ENCODE measurements around the gene PNLIPRP2.

PNLIPRP2 gene

DNA sequence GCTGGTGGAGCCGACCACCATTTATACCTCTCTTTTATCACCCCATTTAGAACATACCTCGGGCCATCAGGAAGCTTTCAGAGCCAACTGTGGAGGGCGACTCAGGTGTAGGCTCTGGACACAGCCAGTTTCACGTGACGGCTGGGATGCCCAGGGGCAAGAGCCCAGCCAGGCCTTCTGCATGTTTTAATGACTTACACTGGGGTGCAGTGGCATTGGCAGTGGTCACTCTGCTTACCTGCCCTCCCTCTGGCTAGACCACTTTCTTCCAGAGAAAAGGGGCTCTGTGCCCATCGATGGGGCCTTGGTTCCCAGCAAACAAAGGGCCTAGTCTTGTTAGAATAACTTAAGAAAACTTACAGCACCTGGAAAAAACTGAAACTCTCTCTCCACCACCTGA is 50.0 kb downstream of the PNLIPRP2 start:
- DNase-seq (ENCODE audit: insufficient read length, low spot score) = no peak
- TF ChIP-seq, protein P1, sequence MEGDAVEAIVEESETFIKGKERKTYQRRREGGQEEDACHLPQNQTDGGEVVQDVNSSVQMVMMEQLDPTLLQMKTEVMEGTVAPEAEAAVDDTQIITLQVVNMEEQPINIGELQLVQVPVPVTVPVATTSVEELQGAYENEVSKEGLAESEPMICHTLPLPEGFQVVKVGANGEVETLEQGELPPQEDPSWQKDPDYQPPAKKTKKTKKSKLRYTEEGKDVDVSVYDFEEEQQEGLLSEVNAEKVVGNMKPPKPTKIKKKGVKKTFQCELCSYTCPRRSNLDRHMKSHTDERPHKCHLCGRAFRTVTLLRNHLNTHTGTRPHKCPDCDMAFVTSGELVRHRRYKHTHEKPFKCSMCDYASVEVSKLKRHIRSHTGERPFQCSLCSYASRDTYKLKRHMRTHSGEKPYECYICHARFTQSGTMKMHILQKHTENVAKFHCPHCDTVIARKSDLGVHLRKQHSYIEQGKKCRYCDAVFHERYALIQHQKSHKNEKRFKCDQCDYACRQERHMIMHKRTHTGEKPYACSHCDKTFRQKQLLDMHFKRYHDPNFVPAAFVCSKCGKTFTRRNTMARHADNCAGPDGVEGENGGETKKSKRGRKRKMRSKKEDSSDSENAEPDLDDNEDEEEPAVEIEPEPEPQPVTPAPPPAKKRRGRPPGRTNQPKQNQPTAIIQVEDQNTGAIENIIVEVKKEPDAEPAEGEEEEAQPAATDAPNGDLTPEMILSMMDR (IDR thresholded peaks at IDR 0.05; ENCODE audit: insufficient read depth, missing control alignments) = no peak
- FAIRE-seq = no peak

DNA sequence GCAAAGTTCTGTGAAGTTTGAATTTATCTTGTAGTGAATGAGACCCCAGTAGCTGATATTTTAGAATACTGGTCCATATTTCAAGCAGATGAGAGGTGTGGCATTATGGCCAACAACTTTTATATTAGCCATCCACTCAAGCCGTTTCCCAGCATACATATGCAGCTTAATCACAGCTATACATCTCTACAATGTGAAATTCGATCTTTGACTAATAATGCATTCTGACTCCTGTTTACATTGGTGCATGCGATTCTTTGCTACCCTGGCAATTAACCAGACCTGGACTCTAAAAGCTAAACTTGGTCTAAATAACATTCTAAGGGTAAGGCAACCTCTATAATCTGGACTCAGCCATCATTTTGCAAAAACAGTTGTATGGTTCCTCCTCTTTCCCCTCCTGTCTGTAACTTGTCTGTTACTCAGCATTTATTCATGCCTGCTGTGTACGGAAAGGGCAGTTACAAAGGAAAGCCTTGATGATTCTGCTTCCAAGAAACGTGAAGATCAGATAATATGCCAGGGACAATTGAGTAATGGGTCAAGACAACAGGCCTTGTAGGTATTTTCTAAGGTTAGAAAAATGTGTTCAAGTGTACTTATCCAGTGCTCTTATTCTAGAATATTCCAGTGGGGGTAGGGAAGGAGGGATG is 50.6 kb downstream of the PNLIPRP2 start:
- FAIRE-seq (no peak), DNase-seq (ENCODE audit: insufficient read length, low spot score) (no peak)
- TF ChIP-seq, protein P1 (IDR thresholded peaks at IDR 0.05; ENCODE audit: insufficient read depth, missing control alignments) = no peak

DNA sequence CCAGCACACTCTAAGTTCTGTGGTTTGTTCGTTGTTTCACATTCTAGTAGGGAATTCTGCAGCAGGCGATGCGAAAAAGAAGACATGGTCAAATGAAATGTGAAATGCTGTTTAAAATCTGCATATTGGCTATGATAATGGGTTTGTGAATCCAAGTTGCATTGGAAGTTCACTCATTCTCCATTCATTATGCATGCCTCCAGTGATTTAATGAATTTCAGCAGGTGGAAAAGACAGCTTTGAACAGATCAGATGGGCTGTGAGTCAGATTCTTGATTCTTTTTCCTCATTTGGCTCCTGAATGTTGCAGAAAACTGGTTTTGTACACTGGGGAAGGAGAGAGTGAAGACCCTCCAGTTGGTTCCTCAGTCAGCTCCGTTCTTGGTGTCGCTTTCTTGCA is 52.1 kb downstream of the PNLIPRP2 start:
- TF ChIP-seq, protein P1 (IDR thresholded peaks at IDR 0.05; ENCODE audit: insufficient read depth, missing control alignments) = no peak
- no peak for FAIRE-seq
- no peak for DNase-seq (ENCODE audit: insufficient read length, low spot score)

- DNase-seq (ENCODE audit: insufficient read length, low spot score) (no peak), FAIRE-seq (no peak)
- TF ChIP-seq, protein P1 (IDR thresholded peaks at IDR 0.05; ENCODE audit: insufficient read depth, missing control alignments) = no peak
Measured at GRCh38 chr10:116673866-116674265, 53.1 kb downstream of the PNLIPRP2 start.

GRCh38 chr10:116674901-116675423 is 54.2 kb downstream of the PNLIPRP2 start:
- FAIRE-seq (no peak), DNase-seq (ENCODE audit: insufficient read length, low spot score) (no peak)
- TF ChIP-seq, protein P1 (IDR thresholded peaks at IDR 0.05; ENCODE audit: insufficient read depth, missing control alignments) = no peak

- FAIRE-seq (no peak), DNase-seq (ENCODE audit: insufficient read length, low spot score) (no peak)
- TF ChIP-seq, protein P1 (IDR thresholded peaks at IDR 0.05; ENCODE audit: insufficient read depth, missing control alignments) = no peak
Measured at GRCh38 chr10:116676118-116676517, 55.4 kb downstream of the PNLIPRP2 start.

GRCh38 chr10:116676633-116677032 is 55.9 kb downstream of the PNLIPRP2 start:
- TF ChIP-seq, protein P1 (IDR thresholded peaks at IDR 0.05; ENCODE audit: insufficient read depth, missing control alignments) = no peak
- DNase-seq (ENCODE audit: insufficient read length, low spot score) (no peak), FAIRE-seq (no peak)

Data from D721Med (cell line).